ENCODE data around the gene SSTR5. TPM values are rescaled to one million over a fixed set of nuclear protein-coding genes. Genes with fewer than 3 reads are reported as not detected.

Gene SSTR5
- total RNA-seq, 2 donors from 2014 or later = 2.3 TPM; not detected in 1

DNA sequence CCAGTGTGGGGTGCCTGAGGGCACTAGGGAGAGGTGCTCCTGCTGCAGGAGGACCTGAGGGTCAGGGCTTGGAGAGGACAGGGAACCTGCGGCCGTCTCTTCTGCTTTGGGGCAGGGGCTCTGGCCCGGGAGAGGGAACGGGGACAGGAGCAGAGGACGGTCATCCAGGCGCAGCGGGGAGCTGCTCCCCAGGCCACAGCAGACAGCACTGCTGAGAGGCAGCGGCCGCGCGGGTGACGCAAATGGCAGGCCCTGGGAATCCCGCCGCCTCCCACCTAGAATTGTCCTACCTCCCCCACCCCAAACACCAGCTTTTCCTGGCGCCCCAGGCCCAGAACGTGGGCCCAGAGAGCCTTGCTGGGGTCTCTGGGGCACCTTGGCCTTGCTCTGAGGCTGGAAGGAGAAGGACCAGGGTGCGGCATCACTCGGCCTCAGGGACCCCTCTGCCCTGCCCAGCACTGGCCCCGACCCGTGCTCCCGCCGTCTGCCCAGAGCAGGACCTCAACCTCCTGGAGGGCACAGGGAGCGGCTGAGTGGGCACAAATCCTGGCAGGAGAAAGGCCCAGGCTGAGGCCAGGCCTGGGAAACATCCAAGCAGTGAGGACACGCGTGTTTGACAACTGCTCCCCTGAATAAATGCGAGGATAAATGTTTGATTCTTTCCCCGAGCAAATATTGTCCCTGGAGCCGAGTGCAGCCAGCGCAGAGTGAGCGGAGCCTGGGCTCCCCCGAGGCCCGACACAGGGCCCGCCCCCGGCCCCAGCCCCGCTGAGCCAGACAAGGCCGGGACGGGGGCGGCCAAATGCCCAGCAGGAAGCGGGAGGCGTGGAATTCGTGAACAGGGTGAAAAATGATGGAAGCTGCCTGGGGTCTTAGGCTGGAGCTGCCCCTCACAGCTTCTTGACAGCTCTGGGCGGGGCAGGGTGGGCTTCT is 8.5 kb downstream of the SSTR5 start:
- intact Hi-C loops (cut with DNase I) = no loop called here
- Histone ChIP-seq H3K27me3 (peaks cover 0 to 39% of the 10 kb centered on the region in 2 donors), H3K27ac (no peak overlapping the region), H3K9me3 (peaks cover 0 to 21% (median 2%) of the 10 kb centered on the region in 3 donors), H3K4me1 (peaks cover 30% of the 10 kb centered on the region), H3K36me3 (replicated peaks in 1 of 2; ENCODE audit: insufficient read depth in 1 of 2, low read depth in 2 of 2) (no peaks in the 10 kb centered on the region), H3K4me3 (no peak overlapping the region)
- ATAC-seq (no peak), DNase-seq (no peak)
- 39 to 48% methylated on average over 35 to 42 of the region's 42 CpGs for WGBS, 2 donors
- TF ChIP-seq, protein P1, sequence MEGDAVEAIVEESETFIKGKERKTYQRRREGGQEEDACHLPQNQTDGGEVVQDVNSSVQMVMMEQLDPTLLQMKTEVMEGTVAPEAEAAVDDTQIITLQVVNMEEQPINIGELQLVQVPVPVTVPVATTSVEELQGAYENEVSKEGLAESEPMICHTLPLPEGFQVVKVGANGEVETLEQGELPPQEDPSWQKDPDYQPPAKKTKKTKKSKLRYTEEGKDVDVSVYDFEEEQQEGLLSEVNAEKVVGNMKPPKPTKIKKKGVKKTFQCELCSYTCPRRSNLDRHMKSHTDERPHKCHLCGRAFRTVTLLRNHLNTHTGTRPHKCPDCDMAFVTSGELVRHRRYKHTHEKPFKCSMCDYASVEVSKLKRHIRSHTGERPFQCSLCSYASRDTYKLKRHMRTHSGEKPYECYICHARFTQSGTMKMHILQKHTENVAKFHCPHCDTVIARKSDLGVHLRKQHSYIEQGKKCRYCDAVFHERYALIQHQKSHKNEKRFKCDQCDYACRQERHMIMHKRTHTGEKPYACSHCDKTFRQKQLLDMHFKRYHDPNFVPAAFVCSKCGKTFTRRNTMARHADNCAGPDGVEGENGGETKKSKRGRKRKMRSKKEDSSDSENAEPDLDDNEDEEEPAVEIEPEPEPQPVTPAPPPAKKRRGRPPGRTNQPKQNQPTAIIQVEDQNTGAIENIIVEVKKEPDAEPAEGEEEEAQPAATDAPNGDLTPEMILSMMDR (IDR thresholded peaks at IDR 0.05) = no peak
- no peak for TF ChIP-seq POLR2A (IDR thresholded peaks at IDR 0.05)

GRCh38 chr16:1081734-1082265 is 9.3 kb downstream of the SSTR5 start:
- no peaks in the 10 kb centered on the region for H3K36me3 ChIP-seq (replicated peaks in 1 of 2; ENCODE audit: insufficient read depth in 1 of 2, low read depth in 2 of 2)
- peaks cover 0 to 37% of the 10 kb centered on the region in 2 donors for H3K27me3 ChIP-seq
- peaks cover 0 to 21% (median 2%) of the 10 kb centered on the region in 3 donors for H3K9me3 ChIP-seq
- H3K4me3 ChIP-seq = no peak overlapping the region
- ATAC-seq (no peak), DNase-seq (no peak)
- no peak overlapping the region for H3K27ac ChIP-seq
- TF ChIP-seq POLR2A (IDR thresholded peaks at IDR 0.05) = no peak
- TF ChIP-seq, protein P1 (IDR thresholded peaks at IDR 0.05) = no peak
- peaks cover 30% of the 10 kb centered on the region for H3K4me1 ChIP-seq
- intact Hi-C loops (cut with DNase I) = no loop called here
- 17 to 22% methylated on average over 6 to 20 of the region's 22 CpGs for WGBS, 2 donors

DNA sequence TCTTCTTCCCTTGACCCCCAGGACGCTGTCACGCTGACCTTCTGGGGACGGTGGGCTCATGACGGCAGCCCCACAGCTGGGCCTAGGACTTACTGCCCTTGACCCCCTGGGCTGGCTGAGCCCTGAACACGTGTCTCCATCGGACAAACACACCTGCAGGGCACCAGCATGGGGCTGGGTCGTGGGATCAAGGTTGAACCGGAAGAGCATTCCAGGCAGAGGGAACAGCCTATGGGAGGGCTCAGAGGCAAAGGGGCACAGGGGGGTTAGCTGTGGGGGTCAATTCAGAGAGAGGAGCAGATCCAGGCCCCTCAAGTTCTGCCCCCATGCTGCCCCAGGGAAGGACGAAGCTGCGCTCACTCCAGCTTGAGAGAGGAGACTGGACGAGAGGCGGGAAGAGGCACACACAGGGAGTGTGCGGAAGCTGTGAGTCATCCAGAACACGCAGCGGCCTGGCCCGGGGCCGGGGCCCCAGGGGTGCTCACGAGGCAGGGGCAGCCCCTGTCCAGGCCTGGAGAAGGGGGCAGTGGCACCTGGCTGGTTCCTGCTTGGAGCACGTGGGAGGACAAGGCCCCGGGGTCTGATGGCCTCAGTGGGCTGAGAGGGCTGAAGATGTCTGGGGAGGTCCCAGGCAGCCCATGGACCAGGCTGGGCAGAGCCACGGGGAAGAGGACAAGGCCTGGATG is 9.9 kb downstream of the SSTR5 start:
- WGBS, 2 donors = 58% methylated on average over 18 to 20 of the region's 21 CpGs
- no peaks in the 10 kb centered on the region for H3K36me3 ChIP-seq (replicated peaks in 1 of 2; ENCODE audit: insufficient read depth in 1 of 2, low read depth in 2 of 2)
- peaks cover 0 to 21% (median 2%) of the 10 kb centered on the region in 3 donors for H3K9me3 ChIP-seq
- H3K4me1 ChIP-seq = peaks cover 25% of the 10 kb centered on the region
- H3K27me3 ChIP-seq = peaks cover 0 to 37% of the 10 kb centered on the region in 2 donors
- no peak for TF ChIP-seq POLR2A (IDR thresholded peaks at IDR 0.05)
- TF ChIP-seq, protein P1 (IDR thresholded peaks at IDR 0.05) = no peak
- intact Hi-C loops (cut with DNase I) = no loop called here
- ATAC-seq = no peak
- no peak overlapping the region for H3K27ac ChIP-seq
- H3K4me3 ChIP-seq = no peak overlapping the region
- DNase-seq = no peak

DNA sequence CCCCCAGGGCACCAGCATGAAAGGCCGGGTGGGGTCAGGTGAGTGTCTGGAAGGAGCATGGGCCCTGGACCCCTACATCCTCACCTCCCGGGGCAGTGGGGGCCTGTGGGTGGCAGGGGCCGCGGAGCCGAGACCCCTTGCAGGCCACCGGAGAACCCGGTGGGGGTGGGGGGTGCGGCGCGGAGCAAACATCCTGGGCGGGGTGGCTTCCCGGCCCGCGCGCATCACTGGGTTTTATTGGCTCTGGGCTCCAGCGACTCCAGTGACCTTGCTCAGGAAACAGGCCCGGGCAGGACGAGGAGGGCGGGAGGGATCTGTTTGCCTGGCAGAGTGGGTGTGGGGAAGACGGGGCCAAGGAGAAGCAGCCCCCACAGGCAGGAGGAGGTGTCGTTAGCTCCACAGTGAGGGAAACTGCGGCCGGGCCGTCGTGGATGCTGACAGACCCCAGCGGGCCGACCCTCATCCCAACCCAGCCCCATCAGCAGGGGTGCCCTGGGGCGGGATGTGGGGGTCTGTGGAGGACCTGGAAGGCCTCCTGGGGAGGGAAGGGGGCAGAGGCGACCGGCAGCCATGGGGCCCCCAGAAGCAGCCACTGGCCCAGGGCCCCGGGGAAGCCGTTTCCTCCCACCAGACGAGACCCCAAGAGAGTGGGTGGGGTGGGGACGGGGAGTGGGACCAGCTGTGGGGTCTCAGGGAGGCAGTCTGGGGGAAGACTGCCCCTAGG is 10.6 kb downstream of the SSTR5 start:
- Histone ChIP-seq H3K9me3 (peaks cover 0 to 21% (median 2%) of the 10 kb centered on the region in 3 donors), H3K27me3 (peaks cover 0 to 40% of the 10 kb centered on the region in 2 donors), H3K27ac (no peak overlapping the region), H3K4me1 (peaks cover 21% of the 10 kb centered on the region), H3K36me3 (replicated peaks in 1 of 2; ENCODE audit: insufficient read depth in 1 of 2, low read depth in 2 of 2) (no peaks in the 10 kb centered on the region), H3K4me3 (no peak overlapping the region)
- no peak for ATAC-seq
- 37 to 62% methylated on average over 20 to 28 of the region's 34 CpGs for WGBS, 2 donors
- intact Hi-C loops (cut with DNase I) = no loop called here
- no peak for DNase-seq
- TF ChIP-seq, protein P1 (IDR thresholded peaks at IDR 0.05) = no peak
- no peak for TF ChIP-seq POLR2A (IDR thresholded peaks at IDR 0.05)
